Activated CD8-positive, alpha-beta T cell treated with anti-CD3 and anti-CD28 coated beads for 36 hours (primary cell): ENCODE data around the gene PSORS1C2. TPM values are rescaled to one million over a fixed set of nuclear protein-coding genes. Genes with fewer than 3 reads are reported as not detected.

Experiments
- ATAC-seq: fragments of 200-7000 bp; cut with Tn5 transposase; one replicate; pipeline ENCODE4 v1.10.0; 2021; ENCODE audit warnings: mild to moderate bottlenecking, moderate library complexity
- CTCF ChIA-PET: fragments of 350-600 bp; sonication (Branson Sonifier 250); formaldehyde crosslinking; loops from one replicate; lab custom pipeline; 2021; ENCODE audit warnings: antibody characterized with exemption; lab: Charles Lee
- POLR2A ChIA-PET: fragments of 350-600 bp; sonication (Branson Sonifier 250); formaldehyde crosslinking; loops from one replicate; lab custom pipeline; 2021; ENCODE audit warnings: antibody characterized with exemption; lab: Charles Lee
- DNase-seq: peaks from one replicate; pipeline ENCODE4 v3.0.0-alpha.2; 2020
- H3K27ac Mint-ChIP-seq: one replicate; pipeline ENCODE4 v1.8.0; 2021; ENCODE audit warnings: mild to moderate bottlenecking, mixed read lengths
- H3K27me3 Mint-ChIP-seq: one replicate; pipeline ENCODE4 v1.8.0; 2021; ENCODE audit warnings: mixed read lengths
- H3K36me3 Mint-ChIP-seq: one replicate; pipeline ENCODE4 v1.8.0; 2021; ENCODE audit warnings: low read depth, mixed read lengths
- H3K4me1 Mint-ChIP-seq: one replicate; pipeline ENCODE4 v1.8.0; 2021; ENCODE audit warnings: low read depth, mixed read lengths
- H3K4me3 Mint-ChIP-seq: one replicate; pipeline ENCODE4 v1.8.0; 2021; ENCODE audit warnings: mild to moderate bottlenecking, moderate library complexity, mixed read lengths
- H3K9me3 Mint-ChIP-seq: one replicate; pipeline ENCODE4 v1.8.0; 2021; ENCODE audit warnings: mixed read lengths
- intact Hi-C: fragments of 100-400 bp; cut with micrococcal nuclease; formaldehyde crosslinking; loops from one replicate; pipeline ENCODE4 v1.10.0; 2022
- total RNA-seq, 2 experiments: library from RNA; stranded (reverse); gene quantifications; one replicate each; pipeline ENCODE4 v1.2.3, GENCODE V29; 2021
- TF ChIP-seq, protein P1 (sequence below): fragments of 200-600 bp; IDR thresholded peaks from one replicate; pipeline ENCODE4 v1.8.0; 2022; ENCODE audit warnings: antibody characterized with exemption, mild to moderate bottlenecking

The PSORS1C2 gene
- total RNA-seq, 2 experiments from 2014 or later = not detected

DNA sequence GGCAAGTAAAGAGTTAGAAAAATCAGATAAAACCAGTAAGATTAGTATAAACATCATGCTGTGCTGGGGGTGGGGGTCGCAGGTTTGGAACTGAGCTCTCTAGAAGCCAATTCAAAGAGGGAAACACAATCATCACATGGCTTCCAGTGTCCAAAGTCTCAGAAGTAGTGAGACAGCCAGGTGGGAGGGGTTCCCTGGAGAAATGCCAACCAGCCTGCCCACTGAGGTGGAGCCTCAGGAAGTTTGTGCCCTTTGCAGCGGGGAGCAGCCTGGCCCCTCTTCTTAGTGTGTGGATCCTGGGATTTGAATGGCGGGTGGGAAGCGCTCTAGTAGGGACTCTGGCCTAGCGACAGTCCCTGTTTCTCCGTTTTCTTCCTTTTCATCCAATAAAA lies 47.9 kb downstream of the PSORS1C2 start:
- Mint-ChIP-seq H3K9me3 (no peaks in the 10 kb centered on the region), H3K36me3 (no peaks in the 10 kb centered on the region), H3K27ac (no peak overlapping the region), H3K4me3 (no peak overlapping the region), H3K27me3 (no peaks in the 10 kb centered on the region), H3K4me1 (peaks cover 29% of the 10 kb centered on the region)
- POLR2A ChIA-PET = interaction anchor here (0.9 to 1.4 kb wide), 2 partner anchors 170 to 178 kb away, joined by 3 to 4 read pairs; partner anchors contain the start of gene VARS2
- CTCF ChIA-PET = interaction anchor here (1.3 to 7.6 kb wide), 5 partner anchors 12 to 412 kb away, joined by 4 to 55 read pairs (median 4); partner anchors contain the start of gene VARS2
- TF ChIP-seq, protein P1, sequence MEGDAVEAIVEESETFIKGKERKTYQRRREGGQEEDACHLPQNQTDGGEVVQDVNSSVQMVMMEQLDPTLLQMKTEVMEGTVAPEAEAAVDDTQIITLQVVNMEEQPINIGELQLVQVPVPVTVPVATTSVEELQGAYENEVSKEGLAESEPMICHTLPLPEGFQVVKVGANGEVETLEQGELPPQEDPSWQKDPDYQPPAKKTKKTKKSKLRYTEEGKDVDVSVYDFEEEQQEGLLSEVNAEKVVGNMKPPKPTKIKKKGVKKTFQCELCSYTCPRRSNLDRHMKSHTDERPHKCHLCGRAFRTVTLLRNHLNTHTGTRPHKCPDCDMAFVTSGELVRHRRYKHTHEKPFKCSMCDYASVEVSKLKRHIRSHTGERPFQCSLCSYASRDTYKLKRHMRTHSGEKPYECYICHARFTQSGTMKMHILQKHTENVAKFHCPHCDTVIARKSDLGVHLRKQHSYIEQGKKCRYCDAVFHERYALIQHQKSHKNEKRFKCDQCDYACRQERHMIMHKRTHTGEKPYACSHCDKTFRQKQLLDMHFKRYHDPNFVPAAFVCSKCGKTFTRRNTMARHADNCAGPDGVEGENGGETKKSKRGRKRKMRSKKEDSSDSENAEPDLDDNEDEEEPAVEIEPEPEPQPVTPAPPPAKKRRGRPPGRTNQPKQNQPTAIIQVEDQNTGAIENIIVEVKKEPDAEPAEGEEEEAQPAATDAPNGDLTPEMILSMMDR = no peak
- ATAC-seq (no peak), DNase-seq (no peak)
- intact Hi-C loops = no loop called here

DNA sequence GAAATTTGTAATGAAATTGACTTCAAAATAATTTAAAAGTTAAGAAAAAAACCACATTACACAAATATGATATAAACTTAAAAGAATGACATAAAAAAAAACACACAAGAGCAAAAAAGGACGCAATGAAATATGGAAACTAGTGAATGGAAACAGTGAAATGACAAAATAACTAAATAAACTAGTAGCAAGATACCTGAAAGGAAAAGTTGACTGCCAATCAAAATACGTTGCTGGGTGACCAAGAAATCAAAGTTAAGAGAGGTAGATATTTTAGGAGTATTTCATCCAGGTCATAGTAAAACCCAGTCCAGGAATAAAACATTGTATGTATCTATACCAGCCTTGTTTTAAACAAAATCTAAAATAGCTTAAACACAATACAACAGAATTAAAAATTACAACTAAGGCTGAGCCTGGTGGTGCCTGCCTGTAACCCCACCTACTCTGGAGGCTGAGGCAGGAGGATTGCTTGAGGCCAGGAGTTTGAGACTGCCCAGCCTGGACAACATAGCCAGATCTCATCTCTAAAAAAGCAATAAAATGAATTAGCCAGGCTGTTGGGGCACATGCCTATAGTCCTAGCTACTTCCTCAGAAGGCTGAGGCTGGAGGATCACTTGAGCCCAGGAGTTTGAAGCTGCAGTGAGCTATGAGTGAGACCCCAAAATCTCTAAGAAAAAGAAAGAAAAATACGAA lies 48.4 kb downstream of the PSORS1C2 start:
- peaks cover 26% of the 10 kb centered on the region for H3K4me1 Mint-ChIP-seq
- intact Hi-C loops = no loop called here
- POLR2A ChIA-PET = interaction anchor here (0.9 to 1.4 kb wide), 3 partner anchors 170 to 210 kb away, joined by 3 to 4 read pairs (median 4); partner anchors contain the start of gene VARS2
- no peaks in the 10 kb centered on the region for H3K9me3 Mint-ChIP-seq
- H3K36me3 Mint-ChIP-seq = no peaks in the 10 kb centered on the region
- no peak overlapping the region for H3K4me3 Mint-ChIP-seq
- ATAC-seq (no peak), DNase-seq (no peak)
- no peak overlapping the region for H3K27ac Mint-ChIP-seq
- CTCF ChIA-PET = interaction anchor here (1.3 to 7.6 kb wide), 4 partner anchors 11 to 411 kb away, joined by 4 to 55 read pairs (median 5); partner anchors contain the start of gene VARS2
- H3K27me3 Mint-ChIP-seq = no peaks in the 10 kb centered on the region
- TF ChIP-seq, protein P1 = no peak

Other genes starting within 250 kb of the PSORS1C2 start
- gene GTF2H4, start 230.9 kb downstream of the PSORS1C2 start, total RNA-seq = 10 to 100 TPM; 37.1 to 41.9 TPM
- gene VARS2, start 224.8 kb downstream of the PSORS1C2 start, total RNA-seq = 10 to 100 TPM; 83.0 to 84.0 TPM
- not detected for gene SFTA2, start 206.9 kb downstream of the PSORS1C2 start, total RNA-seq
- not detected for gene MUCL3, start 198.1 kb downstream of the PSORS1C2 start, total RNA-seq
- gene MUC21, start 155.3 kb downstream of the PSORS1C2 start, total RNA-seq = not detected
- not detected for gene MUC22, start 128.6 kb downstream of the PSORS1C2 start, total RNA-seq
- gene C6orf15, start 26.5 kb downstream of the PSORS1C2 start, total RNA-seq = not detected
- gene PSORS1C1, start 24.3 kb downstream of the PSORS1C2 start, total RNA-seq = not detected
- not detected for gene CDSN, start 18.6 kb downstream of the PSORS1C2 start, total RNA-seq
- gene CCHCR1, start 18.7 kb upstream of the PSORS1C2 start, total RNA-seq = 10 to 100 TPM; 39.2 to 39.8 TPM
- gene TCF19, start 19.5 kb upstream of the PSORS1C2 start, total RNA-seq = 10 to 100 TPM; 91.9 to 92.9 TPM
- not detected for gene POU5F1, start 31.6 kb upstream of the PSORS1C2 start, total RNA-seq
- 100 to 1,000 TPM; 833 to 860 TPM for gene HLA-C, start 133.0 kb upstream of the PSORS1C2 start, total RNA-seq
- 1,000 to 10,000 TPM; 2,892 to 2,968 TPM for gene HLA-B, start 218.1 kb upstream of the PSORS1C2 start, total RNA-seq